Panc1 (cell line): ENCODE measurements around the gene INPP5E. TPM values are rescaled to one million over a fixed set of nuclear protein-coding genes. Genes with fewer than 3 reads are reported as not detected.

Experiments used
- ATAC-seq: fragments of 200-7000 bp; cut with Tn5 transposase; 2 replicates; pipeline ENCODE4 v1.9.1; 2020; ENCODE audit warnings: mild to moderate bottlenecking, moderate library complexity
- BruUV-seq: library from RNA; stranded (reverse); fragments of 400-500 nt; replicated peaks from 2 replicates; lab custom pipeline; 2021; lab: Mats Ljungman, UMichigan
- CTCF ChIA-PET: fragments of 300-600 bp; sonication (Branson Sonifier 250); formaldehyde crosslinking; loops from one replicate; lab custom pipeline; 2022; ENCODE audit warnings: antibody characterized with exemption; lab: Charles Lee
- POLR2A ChIA-PET: fragments of 300-600 bp; sonication (Branson Sonifier 250); formaldehyde crosslinking; loops from one replicate; lab custom pipeline; 2022; ENCODE audit warnings: antibody characterized with exemption; lab: Charles Lee
- DNase-seq: peaks from one replicate; pipeline ENCODE4 v3.0.0-alpha.2; 2010; ENCODE audit warnings: low read depth, low spot score
- H3K27ac ChIP-seq: 2 replicates; pipeline ENCODE4 v1.5.1; 2011; ENCODE audit warnings: mild to moderate bottlenecking, low read length, inconsistent platforms
- H3K27me3 ChIP-seq: fragments of 200-500 bp; sonication (Bioruptor generic); 2 replicates; pipeline ENCODE4 v1.6.0; 2014; ENCODE audit warnings: low read length, inconsistent platforms; ENCODE audit not compliant: control insufficient read depth, insufficient read depth
- H3K36me3 ChIP-seq: fragments of 200-500 bp; sonication (Bioruptor generic); 2 replicates; pipeline ENCODE4 v1.5.1; 2014; ENCODE audit warnings: inconsistent platforms, mild to moderate bottlenecking, low read length, moderate library complexity; ENCODE audit not compliant: control insufficient read depth, insufficient read depth
- H3K4me1 ChIP-seq: 2 replicates; pipeline ENCODE4 v1.5.1; 2011; ENCODE audit warnings: inconsistent platforms, mild to moderate bottlenecking, low read length, moderate library complexity; ENCODE audit not compliant: control insufficient read depth, insufficient read depth
- H3K4me3 ChIP-seq, 2 experiments: 2 replicates each; pipeline ENCODE4 v1.5.1; 2011 to 2012; ENCODE audit warnings: low read depth in 2 of 2, low read length in 2 of 2, mild to moderate bottlenecking in 2 of 2, inconsistent platforms in 1 of 2, moderate library complexity in 1 of 2
- H3K9me3 ChIP-seq: fragments of 200-500 bp; sonication (Bioruptor generic); 2 replicates; pipeline ENCODE4 v1.5.1; 2014; ENCODE audit warnings: low read depth, mild to moderate bottlenecking, inconsistent platforms, low read length, moderate library complexity; ENCODE audit not compliant: control insufficient read depth, insufficient read depth
- CTCF ChIP-seq: fragments of 450-650 bp; IDR thresholded peaks from 2 replicates; pipeline ENCODE4 v1.5.1; 2017; ENCODE audit warnings: mild to moderate bottlenecking
- POLR2AphosphoS5 ChIP-seq: IDR thresholded peaks from 2 replicates; pipeline ENCODE4 v1.6.1; 2012; ENCODE audit warnings: mild to moderate bottlenecking, low read depth, low read length, moderate library complexity
- REST ChIP-seq, 2 experiments: IDR thresholded peaks; 2 replicates each; pipeline ENCODE4 v1.6.1; 2011 to 2012; ENCODE audit warnings: low read depth in 2 of 2, control low read depth in 1 of 2, low read length in 1 of 2, mild to moderate bottlenecking in 1 of 2, moderate library complexity in 1 of 2; ENCODE audit not compliant: insufficient read depth in 1 of 2
- SIN3A ChIP-seq: IDR thresholded peaks from 2 replicates; pipeline ENCODE4 v1.6.1; 2012; ENCODE audit warnings: low read depth, mild to moderate bottlenecking, low read length, moderate library complexity, borderline replicate concordance; ENCODE audit not compliant: insufficient read depth
- TCF7L2 ChIP-seq: IDR thresholded peaks from 2 replicates; pipeline ENCODE4 v1.6.1; 2011; ENCODE audit warnings: mild to moderate bottlenecking, low read depth, low read length, inconsistent platforms
- in situ Hi-C: cut with HindIII; loops from 2 replicates; pipeline ENCODE4 v1.10.0; 2016; ENCODE audit warnings: low sequenced_read_pairs, low pct_unique_long_range_greater_than_20kb
- intact Hi-C: fragments of 100-400 bp; cut with micrococcal nuclease; formaldehyde crosslinking; loops from one replicate; pipeline ENCODE4 v1.10.0; 2022; ENCODE audit not compliant: unreplicated experiment
- total RNA-seq: library from RNA; stranded (reverse); gene quantifications from one replicate; pipeline ENCODE4 v1.2.1, GENCODE V29; 2021; ENCODE audit not compliant: unreplicated experiment

Gene INPP5E
- total RNA-seq, 1 experiment from 2014 or later, result 14.1 TPM

GRCh38 chr9:136467766-136468165 lies 28.1 kb upstream of the INPP5E start:
- no peak for ATAC-seq
- intact Hi-C loops, result no loop called here
- no peaks in the 10 kb centered on the region for H3K27me3 ChIP-seq
- no peak overlapping the region for H3K27ac ChIP-seq
- POLR2A ChIA-PET, result no interaction called here
- no peak for TF ChIP-seq SIN3A
- TF ChIP-seq TCF7L2, result no peak
- no peak for TF ChIP-seq REST (IDR thresholded peaks at IDR 0.05; ENCODE audit: insufficient read depth in 1 of 2, low read depth in 2 of 2, low read length in 1 of 2)
- TF ChIP-seq POLR2AphosphoS5, result no peak
- no peak for TF ChIP-seq CTCF
- H3K36me3 ChIP-seq, result peaks cover 16% of the 10 kb centered on the region
- DNase-seq, result no peak
- H3K4me3 ChIP-seq, result no peak overlapping the region
- no peaks in the 10 kb centered on the region for H3K4me1 ChIP-seq
- CTCF ChIA-PET, result no interaction called here
- no peaks in the 10 kb centered on the region for H3K9me3 ChIP-seq
- no TSS peak for BruUV-seq
- in situ Hi-C loops, result no loop called here

- Histone ChIP-seq H3K4me1 (no peaks in the 10 kb centered on the region), H3K27me3 (no peaks in the 10 kb centered on the region), H3K4me3 (no peak overlapping the region), H3K9me3 (no peaks in the 10 kb centered on the region), H3K36me3 (peaks cover 16% of the 10 kb centered on the region), H3K27ac (no peak overlapping the region)
- intact Hi-C loops, result no loop called here
- POLR2A ChIA-PET, result no interaction called here
- ATAC-seq, result no peak
- no peak for TF ChIP-seq REST (IDR thresholded peaks at IDR 0.05; ENCODE audit: insufficient read depth in 1 of 2, low read depth in 2 of 2, low read length in 1 of 2)
- CTCF ChIA-PET, result no interaction called here
- no TSS peak for BruUV-seq
- in situ Hi-C loops, result no loop called here
- no peak for DNase-seq
Observed at GRCh38 chr9:136466155-136466541, 26.5 kb upstream of the INPP5E start.
